Lower leg skin (tissue), 4 donors: Measurements from ENCODE around the gene CTNNA2. TPM values are rescaled to one million over a fixed set of nuclear protein-coding genes. Genes with fewer than 3 reads are reported as not detected.

Experiments
- DNase-seq, 2 donors: peaks; one replicate each; pipeline ENCODE4 v3.0.0-alpha.2; 2019; ENCODE audit warnings: low spot score in 2 of 2
- H3K4me3 ChIP-seq: fragments of 200-600 bp; sonication (generic); 2 replicates; pipeline ENCODE4 v1.5.1; 2017; ENCODE audit warnings: mild to moderate bottlenecking, low read depth; ENCODE audit not compliant: poor library complexity, severe bottlenecking
- CTCF ChIP-seq, 3 donors: fragments of 450-650 bp; IDR thresholded peaks; one replicate each; pipeline ENCODE4 v1.5.1; 2016; ENCODE audit warnings: antibody characterized with exemption in 3 of 3, mild to moderate bottlenecking in 3 of 3, moderate library complexity in 2 of 3
- POLR2A ChIP-seq, 2 donors: fragments of 450-650 bp; IDR thresholded peaks; one replicate each; pipeline ENCODE4 v1.6.1; 2016 to 2017; ENCODE audit warnings: antibody characterized with exemption in 2 of 2, mild to moderate bottlenecking in 1 of 2, moderate library complexity in 1 of 2
- WGBS, 2 donors: methylation state at CpG; one replicate each; pipeline ENCODE4 v1.1.5; 2018; 5-methylcytosine and 5-hydroxymethylcytosine counted together
- intact Hi-C: fragments of 100-400 bp; cut with DNase I; formaldehyde crosslinking; loops from one replicate; pipeline ENCODE4 v1.15.0; 2023; ENCODE audit warnings: low total_unique reads
- total RNA-seq, 4 donors: library from RNA; depleted of rRNA; stranded (reverse); fragments of >200 nt; gene quantifications; one replicate each; pipeline ENCODE4 v1.1.0, GENCODE V29; 2016

CTNNA2 gene
- total RNA-seq, 4 donors from 2014 or later: not detected

GRCh38 chr2:79530443-79530842 is 17.6 kb downstream of the CTNNA2 start:
- TF ChIP-seq CTCF (IDR thresholded peaks at IDR 0.05): no peak
- no peak for TF ChIP-seq POLR2A (IDR thresholded peaks at IDR 0.05)
- intact Hi-C loops: no loop called here
- no peak overlapping the region for H3K4me3 ChIP-seq
- 10 to 18% methylated on average over 1 of the region's 1 CpG for WGBS, 2 donors
- no peak for DNase-seq

- intact Hi-C loops: no loop called here
- H3K4me3 ChIP-seq: no peak overlapping the region
- 79 to 80% methylated on average over 2 of the region's 2 CpGs for WGBS, 2 donors
- TF ChIP-seq CTCF (IDR thresholded peaks at IDR 0.05): no peak
- no peak for TF ChIP-seq POLR2A (IDR thresholded peaks at IDR 0.05)
- no peak for DNase-seq
Observed at GRCh38 chr2:79547568-79547967, 34.7 kb downstream of the CTNNA2 start.

- WGBS, 2 donors: 74 to 94% methylated on average over 1 of the region's 1 CpG
- TF ChIP-seq CTCF (IDR thresholded peaks at IDR 0.05) (no peak), POLR2A (IDR thresholded peaks at IDR 0.05) (no peak)
- no peak for DNase-seq
- intact Hi-C loops: no loop called here
- no peak overlapping the region for H3K4me3 ChIP-seq
Observed at GRCh38 chr2:79552653-79553052, 39.8 kb downstream of the CTNNA2 start.

- intact Hi-C loops: no loop called here
- no peak overlapping the region for H3K4me3 ChIP-seq
- TF ChIP-seq POLR2A (IDR thresholded peaks at IDR 0.05) (no peak), CTCF (IDR thresholded peaks at IDR 0.05) (no peak)
- DNase-seq: no peak
Observed at GRCh38 chr2:79554899-79555298, 42.0 kb downstream of the CTNNA2 start.

- WGBS, 2 donors: 90% methylated on average over 6 of the region's 6 CpGs
- DNase-seq: no peak
- intact Hi-C loops: no loop called here
- no peak overlapping the region for H3K4me3 ChIP-seq
- TF ChIP-seq CTCF (IDR thresholded peaks at IDR 0.05) (no peak), POLR2A (IDR thresholded peaks at IDR 0.05) (no peak)
Observed at GRCh38 chr2:79564065-79564464, 51.2 kb downstream of the CTNNA2 start.

- WGBS, 2 donors: 72 to 83% methylated on average over 5 of the region's 5 CpGs
- H3K4me3 ChIP-seq: no peak overlapping the region
- DNase-seq: no peak
- TF ChIP-seq POLR2A (IDR thresholded peaks at IDR 0.05) (no peak), CTCF (IDR thresholded peaks at IDR 0.05) (no peak)
- intact Hi-C loops: no loop called here
Observed at GRCh38 chr2:79569048-79569447, 56.2 kb downstream of the CTNNA2 start.
